Measurements from ENCODE around the gene OR11L1.

The OR11L1 gene

GRCh38 chr1:247849616-247850015, 7.9 kb upstream of the OR11L1 start:
- Histone ChIP-seq H3K4me3 (ENCODE audit: low read length in 2 of 2) (no peak overlapping the region), H3K4me1 (ENCODE audit: control insufficient read depth, insufficient read depth, low read length) (no peaks in the 10 kb centered on the region), H3K9me3 (ENCODE audit: control insufficient read depth in 2 of 2, low read length in 2 of 2) (no peaks in the 10 kb centered on the region), H3K9ac (ENCODE audit: low read length in 2 of 2) (no peak overlapping the region), H3K27me3 (ENCODE audit: control insufficient read depth in 1 of 2, insufficient read depth in 2 of 2, low read length in 2 of 2) (no peaks in the 10 kb centered on the region), H3K27ac (ENCODE audit: low read length) (no peak overlapping the region), H3K36me3 (ENCODE audit: control insufficient read depth in 2 of 2, insufficient read depth in 2 of 2, low read length in 2 of 2) (no peaks in the 10 kb centered on the region)

- Histone ChIP-seq H3K9ac (ENCODE audit: low read length in 2 of 2) (no peak overlapping the region), H3K27me3 (ENCODE audit: control insufficient read depth in 1 of 2, insufficient read depth in 2 of 2, low read length in 2 of 2) (no peaks in the 10 kb centered on the region), H3K4me3 (ENCODE audit: low read length in 2 of 2) (no peak overlapping the region), H3K27ac (ENCODE audit: low read length) (no peak overlapping the region), H3K4me1 (ENCODE audit: control insufficient read depth, insufficient read depth, low read length) (no peaks in the 10 kb centered on the region), H3K36me3 (ENCODE audit: control insufficient read depth in 2 of 2, insufficient read depth in 2 of 2, low read length in 2 of 2) (no peaks in the 10 kb centered on the region), H3K9me3 (ENCODE audit: control insufficient read depth in 2 of 2, low read length in 2 of 2) (no peaks in the 10 kb centered on the region)
Measured at GRCh38 chr1:247848346-247848745, 6.7 kb upstream of the OR11L1 start.

- Histone ChIP-seq H3K27ac (ENCODE audit: low read length) (no peak overlapping the region), H3K9ac (ENCODE audit: low read length in 2 of 2) (no peak overlapping the region), H3K9me3 (ENCODE audit: control insufficient read depth in 2 of 2, low read length in 2 of 2) (no peaks in the 10 kb centered on the region), H3K4me3 (ENCODE audit: low read length in 2 of 2) (no peak overlapping the region), H3K36me3 (ENCODE audit: control insufficient read depth in 2 of 2, insufficient read depth in 2 of 2, low read length in 2 of 2) (no peaks in the 10 kb centered on the region), H3K27me3 (ENCODE audit: control insufficient read depth in 1 of 2, insufficient read depth in 2 of 2, low read length in 2 of 2) (no peaks in the 10 kb centered on the region), H3K4me1 (ENCODE audit: control insufficient read depth, insufficient read depth, low read length) (no peaks in the 10 kb centered on the region)
Measured at GRCh38 chr1:247845693-247846017, 4.0 kb upstream of the OR11L1 start.

GRCh38 chr1:247845011-247845692, 3.5 kb upstream of the OR11L1 start:
- Histone ChIP-seq H3K36me3 (ENCODE audit: control insufficient read depth in 2 of 2, insufficient read depth in 2 of 2, low read length in 2 of 2) (no peaks in the 10 kb centered on the region), H3K9me3 (ENCODE audit: control insufficient read depth in 2 of 2, low read length in 2 of 2) (no peaks in the 10 kb centered on the region)

GRCh38 chr1:247843411-247843810, 1.7 kb upstream of the OR11L1 start:
- H3K27me3 ChIP-seq (ENCODE audit: control insufficient read depth in 1 of 2, insufficient read depth in 2 of 2, low read length in 2 of 2) = no peaks in the 10 kb centered on the region
- no peaks in the 10 kb centered on the region for H3K4me1 ChIP-seq (ENCODE audit: control insufficient read depth, insufficient read depth, low read length)
- H3K27ac ChIP-seq (ENCODE audit: low read length) = no peak overlapping the region
- H3K36me3 ChIP-seq (ENCODE audit: control insufficient read depth in 2 of 2, insufficient read depth in 2 of 2, low read length in 2 of 2) = no peaks in the 10 kb centered on the region
- no peak overlapping the region for H3K9ac ChIP-seq (ENCODE audit: low read length in 2 of 2)
- H3K4me3 ChIP-seq (ENCODE audit: low read length in 2 of 2) = no peak overlapping the region
- no peaks in the 10 kb centered on the region for H3K9me3 ChIP-seq (ENCODE audit: control insufficient read depth in 2 of 2, low read length in 2 of 2)

More at GRCh38 chr1:247845011-247845692, 3.5 kb upstream of the OR11L1 start:
- no peaks in the 10 kb centered on the region for H3K4me1 ChIP-seq (ENCODE audit: control insufficient read depth, insufficient read depth, low read length)
- H3K4me3 ChIP-seq (ENCODE audit: low read length in 2 of 2) = no peak overlapping the region
- H3K9ac ChIP-seq (ENCODE audit: low read length in 2 of 2) = no peak overlapping the region
- no peaks in the 10 kb centered on the region for H3K27me3 ChIP-seq (ENCODE audit: control insufficient read depth in 1 of 2, insufficient read depth in 2 of 2, low read length in 2 of 2)
- no peak overlapping the region for H3K27ac ChIP-seq (ENCODE audit: low read length)

GRCh38 chr1:247840818-247841217, 878 bp downstream of the OR11L1 start:
- Histone ChIP-seq H3K4me1 (ENCODE audit: control insufficient read depth, insufficient read depth, low read length) (no peaks in the 10 kb centered on the region), H3K4me3 (ENCODE audit: low read length in 2 of 2) (no peak overlapping the region), H3K27me3 (ENCODE audit: control insufficient read depth in 1 of 2, insufficient read depth in 2 of 2, low read length in 2 of 2) (no peaks in the 10 kb centered on the region), H3K9ac (ENCODE audit: low read length in 2 of 2) (no peak overlapping the region), H3K9me3 (ENCODE audit: control insufficient read depth in 2 of 2, low read length in 2 of 2) (no peaks in the 10 kb centered on the region), H3K27ac (ENCODE audit: low read length) (no peak overlapping the region), H3K36me3 (ENCODE audit: control insufficient read depth in 2 of 2, insufficient read depth in 2 of 2, low read length in 2 of 2) (no peaks in the 10 kb centered on the region)

GRCh38 chr1:247833601-247834000, 8.1 kb downstream of the OR11L1 start:
- H3K27ac ChIP-seq (ENCODE audit: low read length) = no peak overlapping the region
- H3K9me3 ChIP-seq (ENCODE audit: control insufficient read depth in 2 of 2, low read length in 2 of 2) = no peaks in the 10 kb centered on the region
- H3K4me1 ChIP-seq (ENCODE audit: control insufficient read depth, insufficient read depth, low read length) = no peaks in the 10 kb centered on the region
- no peaks in the 10 kb centered on the region for H3K36me3 ChIP-seq (ENCODE audit: control insufficient read depth in 2 of 2, insufficient read depth in 2 of 2, low read length in 2 of 2)
- no peaks in the 10 kb centered on the region for H3K27me3 ChIP-seq (ENCODE audit: control insufficient read depth in 1 of 2, insufficient read depth in 2 of 2, low read length in 2 of 2)
- H3K9ac ChIP-seq (ENCODE audit: low read length in 2 of 2) = no peak overlapping the region
- no peak overlapping the region for H3K4me3 ChIP-seq (ENCODE audit: low read length in 2 of 2)

GRCh38 chr1:247829656-247830055, 12.0 kb downstream of the OR11L1 start:
- H3K36me3 ChIP-seq (ENCODE audit: control insufficient read depth in 2 of 2, insufficient read depth in 2 of 2, low read length in 2 of 2) = no peaks in the 10 kb centered on the region
- no peaks in the 10 kb centered on the region for H3K4me1 ChIP-seq (ENCODE audit: control insufficient read depth, insufficient read depth, low read length)

GRCh38 chr1:247825362-247825761, 16.3 kb downstream of the OR11L1 start:
- Histone ChIP-seq H3K27me3 (ENCODE audit: control insufficient read depth in 1 of 2, insufficient read depth in 2 of 2, low read length in 2 of 2) (no peaks in the 10 kb centered on the region), H3K4me3 (ENCODE audit: low read length in 2 of 2) (no peak overlapping the region), H3K36me3 (ENCODE audit: control insufficient read depth in 2 of 2, insufficient read depth in 2 of 2, low read length in 2 of 2) (no peaks in the 10 kb centered on the region), H3K9me3 (ENCODE audit: control insufficient read depth in 2 of 2, low read length in 2 of 2) (no peaks in the 10 kb centered on the region), H3K4me1 (ENCODE audit: control insufficient read depth, insufficient read depth, low read length) (no peaks in the 10 kb centered on the region), H3K9ac (ENCODE audit: low read length in 2 of 2) (no peak overlapping the region), H3K27ac (ENCODE audit: low read length) (no peak overlapping the region)

More at GRCh38 chr1:247829656-247830055, 12.0 kb downstream of the OR11L1 start:
- H3K9ac ChIP-seq (ENCODE audit: low read length in 2 of 2) = no peak overlapping the region
- no peak overlapping the region for H3K4me3 ChIP-seq (ENCODE audit: low read length in 2 of 2)
- no peaks in the 10 kb centered on the region for H3K27me3 ChIP-seq (ENCODE audit: control insufficient read depth in 1 of 2, insufficient read depth in 2 of 2, low read length in 2 of 2)
- H3K27ac ChIP-seq (ENCODE audit: low read length) = no peak overlapping the region
- no peaks in the 10 kb centered on the region for H3K9me3 ChIP-seq (ENCODE audit: control insufficient read depth in 2 of 2, low read length in 2 of 2)

GRCh38 chr1:247824023-247824422, 17.7 kb downstream of the OR11L1 start, which contains the start of gene OR14A16:
Gene OR14A16 (minus strand): TSS chr1:247824119. CDS start chr1:247815729, 8,390 bp downstream.
- Histone ChIP-seq H3K4me3 (ENCODE audit: low read length in 2 of 2) (no peak within 1 kb of the TSS), H3K9me3 (ENCODE audit: control insufficient read depth in 2 of 2, low read length in 2 of 2) (no peaks in the 10 kb centered on the region), H3K27ac (ENCODE audit: low read length) (no peak within 1 kb of the TSS), H3K9ac (ENCODE audit: low read length in 2 of 2) (no peak within 1 kb of the TSS), H3K27me3 (ENCODE audit: control insufficient read depth in 1 of 2, insufficient read depth in 2 of 2, low read length in 2 of 2) (no peaks in the 10 kb centered on the region), H3K36me3 (ENCODE audit: control insufficient read depth in 2 of 2, insufficient read depth in 2 of 2, low read length in 2 of 2) (no peaks in the 10 kb centered on the region), H3K4me1 (ENCODE audit: control insufficient read depth, insufficient read depth, low read length) (no peaks in the 10 kb centered on the region)

GRCh38 chr1:247822060-247822459, 19.6 kb downstream of the OR11L1 start:
- H3K9ac ChIP-seq (ENCODE audit: low read length in 2 of 2) = no peak overlapping the region
- no peak overlapping the region for H3K4me3 ChIP-seq (ENCODE audit: low read length in 2 of 2)
- no peaks in the 10 kb centered on the region for H3K36me3 ChIP-seq (ENCODE audit: control insufficient read depth in 2 of 2, insufficient read depth in 2 of 2, low read length in 2 of 2)
- H3K27me3 ChIP-seq (ENCODE audit: control insufficient read depth in 1 of 2, insufficient read depth in 2 of 2, low read length in 2 of 2) = no peaks in the 10 kb centered on the region
- H3K4me1 ChIP-seq (ENCODE audit: control insufficient read depth, insufficient read depth, low read length) = no peaks in the 10 kb centered on the region
- H3K27ac ChIP-seq (ENCODE audit: low read length) = no peak overlapping the region
- H3K9me3 ChIP-seq (ENCODE audit: control insufficient read depth in 2 of 2, low read length in 2 of 2) = no peaks in the 10 kb centered on the region
